Ishikawa (cell line): ENCODE results near the gene ARG1.

ENCODE experiments used
- CEBPB ChIP-seq: IDR thresholded peaks from 2 replicates; pipeline ENCODE4 v1.6.1; 2012
- CREB1 ChIP-seq: IDR thresholded peaks from 2 replicates; pipeline ENCODE4 v1.6.1; 2012; ENCODE audit warnings: low read depth
- EGR1 ChIP-seq: IDR thresholded peaks from 2 replicates; pipeline ENCODE4 v1.6.1; 2012
- EP300 ChIP-seq: IDR thresholded peaks from 2 replicates; pipeline ENCODE4 v1.6.1; 2012; ENCODE audit warnings: borderline replicate concordance
- FOXM1 ChIP-seq: IDR thresholded peaks from 2 replicates; pipeline ENCODE4 v1.6.1; 2012; ENCODE audit warnings: low read depth, borderline replicate concordance
- MAX ChIP-seq: IDR thresholded peaks from 2 replicates; pipeline ENCODE4 v1.6.1; 2012
- NFIC ChIP-seq: IDR thresholded peaks from 2 replicates; pipeline ENCODE4 v1.6.1; 2012
- RAD21 ChIP-seq: IDR thresholded peaks from 2 replicates; pipeline ENCODE4 v1.6.1; 2012; ENCODE audit warnings: low read depth
- REST ChIP-seq: IDR thresholded peaks from 2 replicates; pipeline ENCODE4 v1.6.1; 2012; ENCODE audit warnings: low read depth, mild to moderate bottlenecking
- TAF1 ChIP-seq: IDR thresholded peaks from 2 replicates; pipeline ENCODE4 v1.6.1; 2012; ENCODE audit warnings: low read depth, mild to moderate bottlenecking
- TCF12 ChIP-seq: IDR thresholded peaks from 2 replicates; pipeline ENCODE4 v1.6.1; 2012; ENCODE audit warnings: low read depth
- TEAD4 ChIP-seq: IDR thresholded peaks from 2 replicates; pipeline ENCODE4 v1.6.1; 2012
- USF1 ChIP-seq: IDR thresholded peaks from 2 replicates; pipeline ENCODE4 v1.6.1; 2012
- YY1 ChIP-seq: IDR thresholded peaks from 2 replicates; pipeline ENCODE4 v1.6.1; 2012; ENCODE audit warnings: low read depth
- ZBTB7A ChIP-seq: IDR thresholded peaks from 2 replicates; pipeline ENCODE4 v1.6.1; 2012; ENCODE audit warnings: low read depth

Gene ARG1

GRCh38 chr6:131588643-131589042 lies 15.6 kb downstream of the ARG1 start:
- TF ChIP-seq ZBTB7A = no peak
- TF ChIP-seq EP300 = no peak
- no peak for TF ChIP-seq REST

GRCh38 chr6:131592935-131593334 lies 19.9 kb downstream of the ARG1 start:
- TF ChIP-seq REST (no peak), EGR1 (no peak), TAF1 (no peak), TEAD4 (no peak), MAX (no peak), ZBTB7A (no peak), TCF12 (no peak), NFIC (no peak), CREB1 (no peak), EP300 (no peak), YY1 (no peak), FOXM1 (no peak), CEBPB (no peak), USF1 (no peak)

- TF ChIP-seq CEBPB (no peak), EGR1 (no peak), USF1 (no peak), REST (no peak), EP300 (no peak)
Measured at GRCh38 chr6:131594074-131594473, 21.0 kb downstream of the ARG1 start.

GRCh38 chr6:131597446-131597845 lies 24.4 kb downstream of the ARG1 start:
- TF ChIP-seq USF1 = no peak
- TF ChIP-seq FOXM1 = no peak
- no peak for TF ChIP-seq EP300
- no peak for TF ChIP-seq NFIC
- TF ChIP-seq TCF12 = no peak
- TF ChIP-seq YY1 = no peak
- TF ChIP-seq TEAD4 = no peak
- TF ChIP-seq RAD21 = no peak
- TF ChIP-seq EGR1 = no peak
- TF ChIP-seq CEBPB = no peak
- no peak for TF ChIP-seq MAX
- no peak for TF ChIP-seq TAF1

GRCh38 chr6:131600716-131601115 lies 27.7 kb downstream of the ARG1 start:
- TF ChIP-seq REST (no peak), CREB1 (no peak), NFIC (no peak), MAX (no peak), ZBTB7A (no peak), EGR1 (no peak), TAF1 (no peak), TCF12 (no peak), TEAD4 (no peak), CEBPB (no peak), EP300 (no peak), RAD21 (no peak), USF1 (no peak), YY1 (no peak), FOXM1 (no peak)
